Measurements from ENCODE around the gene INSIG1. TPM values are rescaled to one million over a fixed set of nuclear protein-coding genes. Genes with fewer than 3 reads are reported as not detected.

The INSIG1 gene
- total and polyA plus RNA-seq, 4 donors, result 118 to 219 (median 193) TPM

DNA sequence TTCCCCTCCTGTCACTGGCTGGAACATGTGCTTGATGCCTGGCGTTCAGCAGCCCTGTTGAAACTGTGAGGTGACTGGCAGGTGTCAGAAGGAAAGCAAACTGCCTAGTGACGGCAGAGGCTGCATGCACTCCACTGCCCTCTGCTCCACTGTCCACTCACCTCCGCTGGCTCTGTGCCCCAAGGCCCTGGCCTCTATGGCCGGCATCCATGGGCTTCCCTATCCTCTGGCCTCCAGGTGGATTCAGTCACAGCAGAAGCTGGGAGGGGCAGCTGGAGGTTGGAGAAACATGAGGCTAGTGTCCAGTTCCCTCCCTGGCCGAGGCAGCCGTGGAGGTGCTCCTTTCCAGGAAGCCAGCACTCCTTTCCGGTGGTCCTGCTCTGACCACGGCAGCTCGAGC, 31.2 kb upstream of the INSIG1 start:
- WGBS, result 69% methylated on average over 9 of the region's 9 CpGs
- no peaks in the 10 kb centered on the region for H3K27me3 ChIP-seq (ENCODE audit: control insufficient read depth in 4 of 4, insufficient read depth in 4 of 4, low read length in 3 of 4)
- peaks cover 2 to 17% (median 7%) of the 10 kb centered on the region in 4 donors for H3K4me1 ChIP-seq (ENCODE audit: control insufficient read depth in 4 of 4, insufficient read depth in 4 of 4, low read length in 3 of 4)
- no peaks in the 10 kb centered on the region for H3K36me3 ChIP-seq (ENCODE audit: control insufficient read depth in 4 of 4, insufficient read depth in 3 of 4, low read depth in 1 of 4, low read length in 3 of 4)
- DNase-seq (ENCODE audit: low spot score), result no peak
- no peak for TF ChIP-seq FOXA2 (IDR thresholded peaks at IDR 0.05)
- TF ChIP-seq RXRA (IDR thresholded peaks at IDR 0.05), result peak; percentile 91 to 94
- no peak for TF ChIP-seq TAF1 (conservative IDR thresholded peaks at IDR 0.05)
- no peak for TF ChIP-seq HNF4G (IDR thresholded peaks at IDR 0.05)
- peak; percentile 38 to 62 for TF ChIP-seq HNF4A (conservative IDR thresholded peaks at IDR 0.05)
- TF ChIP-seq GABPA (IDR thresholded peaks at IDR 0.05 in 1 of 2, conservative IDR thresholded peaks at IDR 0.05 in 1 of 2), result no peak
- peak; percentile 56 for TF ChIP-seq YY1 (IDR thresholded peaks at IDR 0.05)
- TF ChIP-seq RAD21 (IDR thresholded peaks at IDR 0.05), result peak in 1 of 2 donors; percentile 54
- no peak for TF ChIP-seq JUND (IDR thresholded peaks at IDR 0.05)
- TF ChIP-seq, protein P1, sequence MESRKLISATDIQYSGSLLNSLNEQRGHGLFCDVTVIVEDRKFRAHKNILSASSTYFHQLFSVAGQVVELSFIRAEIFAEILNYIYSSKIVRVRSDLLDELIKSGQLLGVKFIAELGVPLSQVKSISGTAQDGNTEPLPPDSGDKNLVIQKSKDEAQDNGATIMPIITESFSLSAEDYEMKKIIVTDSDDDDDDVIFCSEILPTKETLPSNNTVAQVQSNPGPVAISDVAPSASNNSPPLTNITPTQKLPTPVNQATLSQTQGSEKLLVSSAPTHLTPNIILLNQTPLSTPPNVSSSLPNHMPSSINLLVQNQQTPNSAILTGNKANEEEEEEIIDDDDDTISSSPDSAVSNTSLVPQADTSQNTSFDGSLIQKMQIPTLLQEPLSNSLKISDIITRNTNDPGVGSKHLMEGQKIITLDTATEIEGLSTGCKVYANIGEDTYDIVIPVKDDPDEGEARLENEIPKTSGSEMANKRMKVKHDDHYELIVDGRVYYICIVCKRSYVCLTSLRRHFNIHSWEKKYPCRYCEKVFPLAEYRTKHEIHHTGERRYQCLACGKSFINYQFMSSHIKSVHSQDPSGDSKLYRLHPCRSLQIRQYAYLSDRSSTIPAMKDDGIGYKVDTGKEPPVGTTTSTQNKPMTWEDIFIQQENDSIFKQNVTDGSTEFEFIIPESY (IDR thresholded peaks at IDR 0.05), result no peak
- peak; percentile 80 for TF ChIP-seq SP1 (IDR thresholded peaks at IDR 0.05)
- no peak overlapping the region for H3K4me3 ChIP-seq (ENCODE audit: low read depth in 1 of 3, low read length in 3 of 3)
- no peaks in the 10 kb centered on the region for H3K9me3 ChIP-seq (ENCODE audit: control insufficient read depth in 4 of 4, low read length in 3 of 4)
- H3K27ac ChIP-seq (ENCODE audit: low read depth in 1 of 2, low read length in 2 of 2), result no peak overlapping the region
- H3K9ac ChIP-seq (ENCODE audit: low read depth in 1 of 2, low read length in 2 of 2), result no peak overlapping the region

DNA sequence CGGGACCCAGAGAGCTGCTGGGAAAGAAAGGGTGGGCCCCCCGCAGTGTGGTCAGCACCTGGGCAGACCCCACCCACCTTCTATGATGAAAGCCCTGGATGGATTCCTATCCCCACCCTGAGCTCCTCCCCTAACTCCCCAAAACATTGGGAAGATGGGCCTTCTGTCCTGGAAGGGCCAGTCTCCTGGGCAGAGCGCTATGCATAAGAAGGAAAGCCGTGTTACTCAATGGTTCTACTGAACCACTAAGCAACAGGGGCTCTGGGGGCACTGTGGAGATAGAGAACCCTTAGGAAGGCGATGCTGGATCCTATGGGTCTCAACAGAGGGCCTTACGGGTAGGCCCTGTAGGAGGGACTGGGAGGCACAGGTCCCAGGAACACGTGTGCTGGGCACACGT, 30.7 kb upstream of the INSIG1 start:
- H3K36me3 ChIP-seq (ENCODE audit: control insufficient read depth in 4 of 4, insufficient read depth in 3 of 4, low read depth in 1 of 4, low read length in 3 of 4), result no peaks in the 10 kb centered on the region
- DNase-seq (ENCODE audit: low spot score), result no peak
- no peak overlapping the region for H3K9ac ChIP-seq (ENCODE audit: low read depth in 1 of 2, low read length in 2 of 2)
- H3K27me3 ChIP-seq (ENCODE audit: control insufficient read depth in 4 of 4, insufficient read depth in 4 of 4, low read length in 3 of 4), result no peaks in the 10 kb centered on the region
- 95% methylated on average over 8 of the region's 8 CpGs for WGBS
- H3K4me3 ChIP-seq (ENCODE audit: low read depth in 1 of 3, low read length in 3 of 3), result no peak overlapping the region
- no peak overlapping the region for H3K27ac ChIP-seq (ENCODE audit: low read depth in 1 of 2, low read length in 2 of 2)
- H3K4me1 ChIP-seq (ENCODE audit: control insufficient read depth in 4 of 4, insufficient read depth in 4 of 4, low read length in 3 of 4), result peaks cover 2 to 17% (median 7%) of the 10 kb centered on the region in 4 donors
- TF ChIP-seq SP1 (IDR thresholded peaks at IDR 0.05) (no peak), JUND (IDR thresholded peaks at IDR 0.05) (no peak), GABPA (IDR thresholded peaks at IDR 0.05 in 1 of 2, conservative IDR thresholded peaks at IDR 0.05 in 1 of 2) (no peak), YY1 (IDR thresholded peaks at IDR 0.05) (no peak), RAD21 (IDR thresholded peaks at IDR 0.05) (no peak), TAF1 (conservative IDR thresholded peaks at IDR 0.05) (no peak), HNF4G (IDR thresholded peaks at IDR 0.05) (no peak), EGR1 (IDR thresholded peaks at IDR 0.05; ENCODE audit: low read depth in 2 of 2) (no peak), NR2F2 (IDR thresholded peaks at IDR 0.05) (no peak), FOXA1 (IDR thresholded peaks at IDR 0.05) (no peak)
- TF ChIP-seq, protein P2, sequence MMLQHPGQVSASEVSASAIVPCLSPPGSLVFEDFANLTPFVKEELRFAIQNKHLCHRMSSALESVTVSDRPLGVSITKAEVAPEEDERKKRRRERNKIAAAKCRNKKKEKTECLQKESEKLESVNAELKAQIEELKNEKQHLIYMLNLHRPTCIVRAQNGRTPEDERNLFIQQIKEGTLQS (IDR thresholded peaks at IDR 0.05), result no peak
- TF ChIP-seq, protein P3, sequence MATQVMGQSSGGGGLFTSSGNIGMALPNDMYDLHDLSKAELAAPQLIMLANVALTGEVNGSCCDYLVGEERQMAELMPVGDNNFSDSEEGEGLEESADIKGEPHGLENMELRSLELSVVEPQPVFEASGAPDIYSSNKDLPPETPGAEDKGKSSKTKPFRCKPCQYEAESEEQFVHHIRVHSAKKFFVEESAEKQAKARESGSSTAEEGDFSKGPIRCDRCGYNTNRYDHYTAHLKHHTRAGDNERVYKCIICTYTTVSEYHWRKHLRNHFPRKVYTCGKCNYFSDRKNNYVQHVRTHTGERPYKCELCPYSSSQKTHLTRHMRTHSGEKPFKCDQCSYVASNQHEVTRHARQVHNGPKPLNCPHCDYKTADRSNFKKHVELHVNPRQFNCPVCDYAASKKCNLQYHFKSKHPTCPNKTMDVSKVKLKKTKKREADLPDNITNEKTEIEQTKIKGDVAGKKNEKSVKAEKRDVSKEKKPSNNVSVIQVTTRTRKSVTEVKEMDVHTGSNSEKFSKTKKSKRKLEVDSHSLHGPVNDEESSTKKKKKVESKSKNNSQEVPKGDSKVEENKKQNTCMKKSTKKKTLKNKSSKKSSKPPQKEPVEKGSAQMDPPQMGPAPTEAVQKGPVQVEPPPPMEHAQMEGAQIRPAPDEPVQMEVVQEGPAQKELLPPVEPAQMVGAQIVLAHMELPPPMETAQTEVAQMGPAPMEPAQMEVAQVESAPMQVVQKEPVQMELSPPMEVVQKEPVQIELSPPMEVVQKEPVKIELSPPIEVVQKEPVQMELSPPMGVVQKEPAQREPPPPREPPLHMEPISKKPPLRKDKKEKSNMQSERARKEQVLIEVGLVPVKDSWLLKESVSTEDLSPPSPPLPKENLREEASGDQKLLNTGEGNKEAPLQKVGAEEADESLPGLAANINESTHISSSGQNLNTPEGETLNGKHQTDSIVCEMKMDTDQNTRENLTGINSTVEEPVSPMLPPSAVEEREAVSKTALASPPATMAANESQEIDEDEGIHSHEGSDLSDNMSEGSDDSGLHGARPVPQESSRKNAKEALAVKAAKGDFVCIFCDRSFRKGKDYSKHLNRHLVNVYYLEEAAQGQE (IDR thresholded peaks at IDR 0.05), result no peak
- TF ChIP-seq, protein P1 (IDR thresholded peaks at IDR 0.05), result no peak
- TF ChIP-seq, protein P4, sequence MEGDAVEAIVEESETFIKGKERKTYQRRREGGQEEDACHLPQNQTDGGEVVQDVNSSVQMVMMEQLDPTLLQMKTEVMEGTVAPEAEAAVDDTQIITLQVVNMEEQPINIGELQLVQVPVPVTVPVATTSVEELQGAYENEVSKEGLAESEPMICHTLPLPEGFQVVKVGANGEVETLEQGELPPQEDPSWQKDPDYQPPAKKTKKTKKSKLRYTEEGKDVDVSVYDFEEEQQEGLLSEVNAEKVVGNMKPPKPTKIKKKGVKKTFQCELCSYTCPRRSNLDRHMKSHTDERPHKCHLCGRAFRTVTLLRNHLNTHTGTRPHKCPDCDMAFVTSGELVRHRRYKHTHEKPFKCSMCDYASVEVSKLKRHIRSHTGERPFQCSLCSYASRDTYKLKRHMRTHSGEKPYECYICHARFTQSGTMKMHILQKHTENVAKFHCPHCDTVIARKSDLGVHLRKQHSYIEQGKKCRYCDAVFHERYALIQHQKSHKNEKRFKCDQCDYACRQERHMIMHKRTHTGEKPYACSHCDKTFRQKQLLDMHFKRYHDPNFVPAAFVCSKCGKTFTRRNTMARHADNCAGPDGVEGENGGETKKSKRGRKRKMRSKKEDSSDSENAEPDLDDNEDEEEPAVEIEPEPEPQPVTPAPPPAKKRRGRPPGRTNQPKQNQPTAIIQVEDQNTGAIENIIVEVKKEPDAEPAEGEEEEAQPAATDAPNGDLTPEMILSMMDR (IDR thresholded peaks at IDR 0.05; ENCODE audit: low read depth, low read length, missing input control), result no peak
- H3K9me3 ChIP-seq (ENCODE audit: control insufficient read depth in 4 of 4, low read length in 3 of 4), result no peaks in the 10 kb centered on the region

Data from liver (tissue), 9 donors.